ENCODE data around the gene KLHL18. TPM values are rescaled to one million over a fixed set of nuclear protein-coding genes. Genes with fewer than 3 reads are reported as not detected.

KLHL18 gene
- total RNA-seq, 1 donor from 2014 or later, result 36.6 TPM

DNA sequence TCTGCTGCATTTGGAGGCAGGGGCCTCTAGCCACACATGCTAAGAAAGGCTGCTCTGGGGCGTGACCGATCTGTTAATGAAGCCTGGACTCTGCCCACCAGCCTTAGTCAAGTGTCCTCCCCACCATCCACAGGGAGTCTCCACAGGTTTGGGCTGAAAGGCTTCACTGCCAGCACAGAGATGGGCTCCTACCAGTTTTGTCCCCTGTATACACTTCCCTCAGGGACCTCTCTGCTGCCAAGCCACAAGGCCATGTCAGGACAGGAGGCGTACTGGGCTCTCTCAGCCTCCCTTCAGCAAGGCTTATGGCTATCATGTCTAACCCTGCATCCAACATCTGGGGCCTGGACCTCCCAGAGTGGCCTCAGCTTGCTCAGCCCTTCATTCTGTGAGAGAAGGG is 23.6 kb upstream of the KLHL18 start:
- POLR2A ChIA-PET, result no interaction called here

DNA sequence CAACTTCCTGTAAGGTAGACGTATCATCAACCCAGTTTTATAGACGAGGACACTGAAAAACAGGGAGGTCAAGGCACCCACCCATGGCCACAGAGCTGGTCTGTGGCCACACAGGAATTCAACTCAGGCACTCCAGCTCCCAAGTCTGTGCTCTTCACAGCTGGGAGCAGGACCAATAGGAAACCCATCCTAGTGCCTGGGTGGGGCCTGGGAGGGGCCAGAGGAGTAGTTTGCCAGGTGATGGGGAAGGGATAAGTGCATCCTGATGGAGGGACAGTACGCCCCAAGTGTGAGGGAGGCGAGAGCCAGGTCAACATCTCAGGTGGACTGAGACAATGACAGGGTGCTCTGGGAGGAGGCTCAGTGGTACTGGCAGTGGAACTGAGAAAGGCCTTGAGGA is 22.1 kb upstream of the KLHL18 start:
- H3K4me1 Mint-ChIP-seq, result peaks cover under 1% of the 10 kb centered on the region
- H3K36me3 Mint-ChIP-seq (ENCODE audit: low read depth), result no peaks in the 10 kb centered on the region
- POLR2A ChIA-PET, result no interaction called here
- CTCF ChIA-PET, result no interaction called here
- ATAC-seq (ENCODE audit: low read depth) (no peak), DNase-seq (no peak)
- H3K4me3 Mint-ChIP-seq, result no peak overlapping the region
- TF ChIP-seq, protein P1, sequence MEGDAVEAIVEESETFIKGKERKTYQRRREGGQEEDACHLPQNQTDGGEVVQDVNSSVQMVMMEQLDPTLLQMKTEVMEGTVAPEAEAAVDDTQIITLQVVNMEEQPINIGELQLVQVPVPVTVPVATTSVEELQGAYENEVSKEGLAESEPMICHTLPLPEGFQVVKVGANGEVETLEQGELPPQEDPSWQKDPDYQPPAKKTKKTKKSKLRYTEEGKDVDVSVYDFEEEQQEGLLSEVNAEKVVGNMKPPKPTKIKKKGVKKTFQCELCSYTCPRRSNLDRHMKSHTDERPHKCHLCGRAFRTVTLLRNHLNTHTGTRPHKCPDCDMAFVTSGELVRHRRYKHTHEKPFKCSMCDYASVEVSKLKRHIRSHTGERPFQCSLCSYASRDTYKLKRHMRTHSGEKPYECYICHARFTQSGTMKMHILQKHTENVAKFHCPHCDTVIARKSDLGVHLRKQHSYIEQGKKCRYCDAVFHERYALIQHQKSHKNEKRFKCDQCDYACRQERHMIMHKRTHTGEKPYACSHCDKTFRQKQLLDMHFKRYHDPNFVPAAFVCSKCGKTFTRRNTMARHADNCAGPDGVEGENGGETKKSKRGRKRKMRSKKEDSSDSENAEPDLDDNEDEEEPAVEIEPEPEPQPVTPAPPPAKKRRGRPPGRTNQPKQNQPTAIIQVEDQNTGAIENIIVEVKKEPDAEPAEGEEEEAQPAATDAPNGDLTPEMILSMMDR (IDR thresholded peaks at IDR 0.05), result no peak
- H3K9me3 Mint-ChIP-seq, result no peaks in the 10 kb centered on the region
- no peak overlapping the region for H3K27ac Mint-ChIP-seq
- no peaks in the 10 kb centered on the region for H3K27me3 Mint-ChIP-seq
- intact Hi-C loops (cut with micrococcal nuclease), result no loop called here

More for the DNA sequence above, 23.6 kb upstream of the KLHL18 start:
- Mint-ChIP-seq H3K27me3 (no peaks in the 10 kb centered on the region), H3K4me1 (no peaks in the 10 kb centered on the region), H3K4me3 (no peak overlapping the region), H3K27ac (no peak overlapping the region), H3K36me3 (ENCODE audit: low read depth) (no peaks in the 10 kb centered on the region), H3K9me3 (no peaks in the 10 kb centered on the region)
- TF ChIP-seq, protein P1 (IDR thresholded peaks at IDR 0.05), result no peak
- no peak for ATAC-seq (ENCODE audit: low read depth)
- no peak for DNase-seq
- intact Hi-C loops (cut with micrococcal nuclease), result no loop called here
- CTCF ChIA-PET, result no interaction called here

DNA sequence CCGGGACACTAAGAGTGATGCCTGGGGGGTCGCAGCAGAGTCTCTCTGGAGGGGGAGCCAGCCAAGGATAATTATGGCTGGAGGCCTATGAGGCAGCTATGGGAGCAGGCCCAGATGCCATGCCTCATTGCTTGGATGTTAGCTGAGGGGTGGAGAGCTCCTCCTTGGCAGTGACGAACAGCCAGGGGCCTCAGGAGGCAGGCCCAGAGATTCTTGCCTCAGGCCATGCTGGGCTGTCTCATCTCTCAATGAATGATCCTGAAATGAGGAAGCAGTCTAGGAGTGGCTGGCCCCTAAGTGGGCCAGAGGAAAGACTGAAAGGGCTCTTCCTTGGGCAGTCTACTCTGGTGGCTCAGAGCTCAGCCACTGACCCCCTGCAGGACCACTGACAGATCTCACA is 21.4 kb upstream of the KLHL18 start:
- H3K36me3 Mint-ChIP-seq (ENCODE audit: low read depth), result no peaks in the 10 kb centered on the region
- ChIA-PET CTCF (no interaction called here), POLR2A (no interaction called here)
- H3K27me3 Mint-ChIP-seq, result no peaks in the 10 kb centered on the region
- H3K9me3 Mint-ChIP-seq, result no peaks in the 10 kb centered on the region
- H3K4me1 Mint-ChIP-seq, result peaks cover 2% of the 10 kb centered on the region
- ATAC-seq (ENCODE audit: low read depth), result no peak
- DNase-seq, result no peak
- no peak overlapping the region for H3K27ac Mint-ChIP-seq
- H3K4me3 Mint-ChIP-seq, result no peak overlapping the region
- TF ChIP-seq, protein P1 (IDR thresholded peaks at IDR 0.05), result no peak
- intact Hi-C loops (cut with micrococcal nuclease), result no loop called here

DNA sequence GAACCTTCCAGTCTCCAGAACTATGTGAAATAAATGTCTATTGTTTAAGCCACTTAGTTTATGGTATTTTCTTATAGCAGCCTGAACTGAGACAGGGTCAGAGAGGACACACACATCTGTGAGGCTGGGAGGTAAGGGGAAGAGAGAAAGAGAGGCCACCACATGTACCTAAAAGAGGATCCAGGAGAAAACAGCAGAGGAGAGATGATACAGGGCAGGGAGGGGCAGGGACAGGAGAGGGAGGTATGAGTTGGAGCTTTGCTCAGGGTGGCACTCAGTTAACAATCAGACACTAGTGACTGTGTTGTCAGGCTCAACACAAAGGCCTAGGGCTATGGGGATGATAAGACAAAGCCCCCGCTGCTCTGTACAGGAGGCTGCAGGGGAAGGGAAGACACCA is 17.7 kb upstream of the KLHL18 start:
- no peak for DNase-seq
- TF ChIP-seq, protein P1 (IDR thresholded peaks at IDR 0.05), result no peak
- Mint-ChIP-seq H3K4me3 (no peak overlapping the region), H3K27me3 (no peaks in the 10 kb centered on the region), H3K4me1 (peaks cover 12% of the 10 kb centered on the region), H3K36me3 (ENCODE audit: low read depth) (no peaks in the 10 kb centered on the region), H3K27ac (no peak overlapping the region), H3K9me3 (no peaks in the 10 kb centered on the region)
- no peak for ATAC-seq (ENCODE audit: low read depth)
- ChIA-PET POLR2A (no interaction called here), CTCF (no interaction called here)
- intact Hi-C loops (cut with micrococcal nuclease), result no loop called here

DNA sequence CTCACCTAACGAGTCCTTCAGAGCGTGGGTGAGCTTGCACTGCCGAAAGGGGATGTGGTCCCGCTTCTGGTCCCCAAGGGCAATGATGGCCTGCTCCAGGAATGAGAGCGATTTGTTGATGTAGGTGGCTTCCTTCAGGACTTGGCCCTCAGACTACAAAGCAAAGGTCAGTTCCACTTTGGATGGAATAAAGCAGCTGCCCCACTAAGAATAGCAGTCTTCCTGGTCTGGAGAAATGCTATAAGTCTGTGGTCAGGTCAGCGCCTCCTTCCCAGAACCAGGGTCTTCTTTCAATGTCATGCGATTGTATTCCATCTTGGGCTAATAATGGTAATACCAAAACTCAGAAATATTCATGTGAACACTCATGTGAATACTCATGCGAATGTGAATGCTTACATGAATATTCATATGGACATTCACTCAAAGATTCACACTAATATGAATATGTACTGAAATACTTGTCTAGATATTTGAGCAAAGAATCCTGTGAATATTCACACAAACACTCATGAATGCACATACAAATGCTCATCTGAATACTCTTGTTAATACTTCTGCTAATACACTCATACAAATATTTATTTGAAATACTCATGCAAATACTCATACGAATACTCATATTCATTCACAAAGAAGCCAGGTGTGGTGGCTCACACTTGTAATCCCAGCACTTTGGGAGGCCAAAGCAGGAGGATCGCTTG is 16.9 kb upstream of the KLHL18 start:
- intact Hi-C loops (cut with micrococcal nuclease), result no loop called here
- TF ChIP-seq, protein P1 (IDR thresholded peaks at IDR 0.05), result no peak
- ChIA-PET CTCF (no interaction called here), POLR2A (interaction anchor here (0.7 kb wide), 1 partner anchor 17 kb away, joined by 3 read pairs; the partner anchor contains the start of gene KLHL18)
- no peaks in the 10 kb centered on the region for H3K9me3 Mint-ChIP-seq
- no peak overlapping the region for H3K27ac Mint-ChIP-seq
- no peaks in the 10 kb centered on the region for H3K27me3 Mint-ChIP-seq
- no peak for ATAC-seq (ENCODE audit: low read depth)
- H3K4me1 Mint-ChIP-seq, result peaks cover 12% of the 10 kb centered on the region
- H3K4me3 Mint-ChIP-seq, result no peak overlapping the region
- no peaks in the 10 kb centered on the region for H3K36me3 Mint-ChIP-seq (ENCODE audit: low read depth)
- no peak for DNase-seq
